Right hindlimb (tissue), 1 donor: ENCODE measurements around the gene KCNK3.

ENCODE experiments used
- DNase-seq: peaks from one replicate; pipeline ENCODE4 v3.0.0-alpha.2; 2018

Gene KCNK3

GRCh38 chr2:26668041-26668440, 24.5 kb upstream of the KCNK3 start:
- no peak for DNase-seq

- no peak for DNase-seq
Observed at GRCh38 chr2:26668856-26669750, 23.4 kb upstream of the KCNK3 start.

DNA sequence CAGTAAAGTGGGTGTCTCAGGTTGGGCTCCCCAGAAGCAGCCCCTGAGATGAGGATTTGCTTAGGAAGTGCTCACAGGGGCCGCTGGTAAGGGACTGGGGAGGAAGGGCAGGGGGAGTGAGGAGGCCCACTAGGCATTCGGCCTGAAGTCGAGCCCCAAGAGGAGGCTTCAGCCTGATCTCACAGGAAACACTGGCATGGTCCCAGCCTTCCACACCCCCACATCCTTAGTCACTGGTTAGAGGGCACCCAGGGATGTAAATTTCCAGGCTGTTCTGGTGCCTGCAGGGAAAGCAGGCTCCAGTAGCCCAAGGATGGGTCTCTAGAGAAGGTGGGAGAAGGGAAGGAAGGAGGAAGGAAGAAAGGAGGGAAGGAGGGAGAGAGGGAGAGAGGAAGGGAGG, 22.4 kb upstream of the KCNK3 start:
- no peak for DNase-seq

- DNase-seq, result no peak
Observed at GRCh38 chr2:26670931-26671460, 21.5 kb upstream of the KCNK3 start.

GRCh38 chr2:26671691-26672090, 20.8 kb upstream of the KCNK3 start:
- DNase-seq, result no peak

- no peak for DNase-seq
Observed at GRCh38 chr2:26672112-26672817, 20.3 kb upstream of the KCNK3 start.

DNA sequence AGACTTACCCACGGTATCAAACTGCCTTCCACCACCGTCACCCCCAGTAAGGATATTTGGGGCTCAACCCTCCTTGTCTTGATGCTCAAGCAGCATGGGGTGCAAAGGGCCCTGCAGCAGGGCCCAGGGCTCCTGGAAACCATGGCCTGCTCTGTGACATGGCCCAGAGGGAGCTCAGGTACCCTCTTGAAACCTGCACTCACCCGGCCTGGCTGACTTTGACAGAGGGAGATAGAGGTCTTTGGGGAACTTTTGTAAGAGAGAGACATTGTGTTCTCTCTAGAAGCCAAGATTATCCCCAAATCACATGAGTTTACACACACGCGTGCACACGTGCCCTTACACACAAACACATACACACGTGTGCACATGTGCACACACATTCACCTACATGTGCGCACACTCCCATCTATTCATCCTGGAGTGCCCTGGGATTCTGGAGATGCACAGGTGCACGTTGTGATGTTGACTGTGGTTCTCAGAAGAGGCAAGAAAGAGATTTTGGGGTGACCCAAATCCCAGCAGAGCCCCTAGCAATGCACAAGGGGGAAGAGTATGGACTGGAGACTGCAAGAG, 19.6 kb upstream of the KCNK3 start:
- DNase-seq, result no peak

DNA sequence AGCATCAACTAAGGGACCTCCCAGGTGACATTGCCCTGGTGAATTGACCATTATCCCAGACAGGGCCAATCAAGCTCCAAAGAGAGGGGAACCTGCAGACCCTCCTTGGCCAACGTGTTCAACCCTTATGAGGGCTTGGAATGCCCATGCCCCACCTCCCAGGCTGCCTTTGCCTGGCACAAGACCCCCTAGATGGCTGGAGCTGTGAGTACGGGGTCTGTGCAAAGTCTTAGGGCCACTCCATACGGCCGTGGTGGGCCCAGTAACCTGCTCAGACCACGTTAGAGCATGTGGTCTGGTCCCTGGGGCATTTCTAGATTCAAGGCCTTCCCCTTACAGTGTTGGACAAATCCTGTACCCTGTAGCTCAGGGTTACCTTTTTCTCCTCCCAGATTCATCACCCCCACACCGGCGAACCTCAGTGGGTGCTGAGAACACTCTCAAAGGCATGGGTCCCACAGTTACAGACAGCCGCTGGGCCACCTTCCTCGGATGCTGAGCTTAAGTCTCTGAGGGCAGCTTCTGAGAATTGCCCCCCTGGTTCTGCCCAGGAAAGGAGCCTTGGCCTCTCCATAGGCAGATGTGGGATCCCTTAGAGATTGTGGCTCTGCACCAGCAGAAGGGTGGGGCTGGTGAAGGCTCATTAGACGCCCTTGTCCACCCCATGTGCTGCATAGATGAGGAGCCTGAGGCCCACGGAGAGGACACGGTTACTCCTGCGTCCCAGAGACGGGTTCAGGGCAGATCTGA, 18.3 kb upstream of the KCNK3 start:
- no peak for DNase-seq

GRCh38 chr2:26674771-26675170, 17.8 kb upstream of the KCNK3 start:
- DNase-seq, result no peak

DNA sequence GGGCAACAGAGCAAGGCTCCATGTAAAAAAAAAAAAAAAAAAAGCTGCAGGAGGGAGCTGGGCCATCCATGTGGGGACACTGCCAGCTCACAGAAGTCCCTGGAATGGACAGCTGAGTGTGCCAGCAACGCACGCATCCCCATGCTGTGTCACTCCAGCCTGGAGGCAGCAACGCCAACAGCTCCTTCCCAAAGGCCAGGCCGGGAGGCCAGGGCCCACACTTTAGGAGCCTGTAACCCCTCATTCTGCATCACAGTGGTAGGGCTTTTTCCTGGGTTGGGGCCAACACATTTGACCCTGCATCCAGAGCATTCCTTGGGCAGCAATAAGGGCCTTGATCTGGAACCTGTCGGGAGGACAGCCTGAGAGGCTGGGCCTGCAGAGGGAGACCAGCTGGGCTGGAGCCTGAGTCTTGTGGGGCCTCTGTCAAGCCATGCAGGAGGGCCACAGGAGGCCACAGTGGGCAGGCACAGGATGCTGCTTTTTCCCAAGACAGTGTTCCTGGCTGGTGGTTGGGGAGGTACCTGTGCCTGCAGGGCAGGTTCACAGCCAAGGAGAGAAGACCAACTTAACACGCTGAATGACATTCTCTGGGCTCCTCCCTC, 16.8 kb upstream of the KCNK3 start:
- no peak for DNase-seq

DNA sequence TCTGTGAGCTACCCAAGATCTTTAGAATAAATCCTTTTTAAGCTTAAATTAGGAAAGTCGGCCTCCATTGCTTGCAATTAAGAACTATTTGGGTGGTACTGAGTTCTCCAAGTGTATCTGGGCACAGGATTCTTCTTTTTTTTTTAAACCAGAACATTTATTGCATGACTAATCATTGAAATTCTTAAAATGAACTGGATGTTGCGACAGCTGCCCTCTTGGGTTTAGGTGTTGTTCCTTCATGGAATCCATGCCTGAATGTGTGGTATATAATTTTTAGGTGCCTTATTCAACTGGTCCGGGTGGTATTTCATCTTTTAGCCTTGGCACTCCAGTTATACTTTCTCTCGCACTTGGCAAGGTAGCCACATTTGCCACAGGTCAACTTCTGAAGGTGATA, 14.5 kb upstream of the KCNK3 start:
- DNase-seq, result no peak

DNA sequence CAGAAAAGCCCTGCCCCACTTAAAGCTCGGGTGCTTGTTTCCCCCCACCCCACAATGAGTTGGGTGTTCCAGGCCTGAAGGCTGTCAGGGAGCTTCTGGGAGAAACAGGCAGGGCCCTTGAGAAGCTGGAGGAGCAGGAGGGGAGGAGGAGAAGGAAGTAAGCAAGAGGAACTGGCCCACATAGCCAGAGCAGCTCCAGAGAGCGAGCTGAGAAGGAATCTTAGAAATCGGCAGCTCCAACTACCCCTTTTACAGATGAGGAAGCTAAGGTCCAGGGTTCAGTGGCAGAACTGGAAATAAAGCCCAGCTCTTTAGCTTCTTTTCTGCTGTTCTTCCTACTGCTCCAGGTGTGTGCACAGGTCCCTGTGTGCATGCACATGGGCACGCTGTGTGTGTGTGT, 12.7 kb upstream of the KCNK3 start:
- no peak for DNase-seq

DNA sequence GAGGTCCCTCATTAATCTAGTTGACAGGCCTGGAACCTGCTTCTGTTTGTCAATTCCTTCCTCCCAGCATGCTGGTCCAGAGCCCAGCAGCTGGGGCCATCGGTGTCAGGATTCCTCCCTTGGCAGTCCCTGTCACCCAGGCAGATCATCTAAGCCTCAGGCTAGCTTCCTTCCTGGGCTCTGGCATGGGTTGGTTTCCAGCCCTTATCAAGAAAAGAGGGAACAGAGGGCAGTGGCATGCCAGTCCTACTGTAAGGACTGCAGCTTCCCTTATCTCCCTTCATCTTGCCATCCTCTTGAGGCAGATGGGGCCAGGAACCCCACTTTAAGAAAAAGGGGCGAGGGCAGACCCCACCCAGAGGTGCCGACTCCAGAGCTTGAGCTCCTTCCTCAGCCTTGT, 10.9 kb upstream of the KCNK3 start:
- no peak for DNase-seq

DNA sequence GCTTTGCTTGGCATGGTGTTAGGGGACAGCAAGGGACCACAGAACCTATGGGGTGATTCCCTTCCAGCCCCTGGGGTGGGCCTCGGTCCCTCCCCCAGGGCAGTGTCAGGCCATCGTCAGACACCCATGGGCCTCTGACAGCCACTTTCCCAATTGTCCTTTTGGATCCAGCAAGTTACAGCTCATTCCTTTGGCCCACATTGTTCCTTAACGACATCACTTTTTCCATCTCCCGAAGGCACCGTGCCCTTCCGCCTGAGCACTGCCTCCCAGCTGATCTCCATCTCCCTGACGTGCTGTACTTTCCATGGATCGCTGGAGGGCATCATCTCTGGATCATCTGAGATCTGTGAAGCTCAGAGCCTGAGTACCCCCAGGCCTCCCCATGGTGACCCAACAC, 10.4 kb upstream of the KCNK3 start:
- DNase-seq, result no peak

- DNase-seq, result no peak
Observed at GRCh38 chr2:26683583-26683982, 8.9 kb upstream of the KCNK3 start.

GRCh38 chr2:26685341-26685740, 7.2 kb upstream of the KCNK3 start:
- no peak for DNase-seq

DNA sequence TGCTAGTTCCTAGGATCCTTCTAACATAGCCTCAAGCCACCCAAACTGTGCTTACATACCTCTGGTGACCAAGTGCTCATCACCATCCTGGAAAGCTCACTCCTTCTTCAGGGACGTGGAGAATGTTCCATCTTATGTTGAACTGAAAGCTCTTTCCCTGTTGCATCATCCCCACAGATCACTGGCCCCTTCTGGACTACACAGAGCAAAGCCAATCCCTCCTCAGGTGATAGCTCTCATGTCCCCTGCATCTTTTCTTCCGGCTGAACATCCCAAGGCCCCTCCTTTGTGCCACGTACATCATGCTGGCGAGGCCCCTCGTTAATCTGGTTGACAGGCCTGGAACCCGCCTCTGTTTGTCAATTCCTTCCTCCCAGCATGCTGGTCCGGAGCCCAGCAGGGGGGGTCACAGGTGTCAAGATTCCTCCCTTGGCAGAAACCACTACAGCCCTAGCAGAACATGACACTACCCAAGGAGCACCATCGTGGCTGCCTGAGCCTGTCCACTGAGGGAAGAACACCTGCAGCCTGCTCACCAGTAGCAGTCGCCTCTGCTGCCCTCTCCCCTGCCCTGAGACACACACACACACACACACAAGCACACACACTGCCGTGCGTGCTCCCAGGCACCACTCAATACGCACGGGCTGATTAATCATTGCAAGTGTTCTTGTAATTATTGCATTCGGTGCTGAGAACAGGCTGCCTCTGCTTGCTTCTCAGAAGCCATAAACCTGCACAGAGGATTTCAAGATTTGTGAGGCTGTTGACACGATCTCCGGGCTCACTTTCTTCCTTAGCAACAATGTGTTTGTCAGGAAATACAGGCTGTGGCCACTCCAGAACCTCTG, 6.3 kb upstream of the KCNK3 start:
- DNase-seq, result peak; percentile 31

DNA sequence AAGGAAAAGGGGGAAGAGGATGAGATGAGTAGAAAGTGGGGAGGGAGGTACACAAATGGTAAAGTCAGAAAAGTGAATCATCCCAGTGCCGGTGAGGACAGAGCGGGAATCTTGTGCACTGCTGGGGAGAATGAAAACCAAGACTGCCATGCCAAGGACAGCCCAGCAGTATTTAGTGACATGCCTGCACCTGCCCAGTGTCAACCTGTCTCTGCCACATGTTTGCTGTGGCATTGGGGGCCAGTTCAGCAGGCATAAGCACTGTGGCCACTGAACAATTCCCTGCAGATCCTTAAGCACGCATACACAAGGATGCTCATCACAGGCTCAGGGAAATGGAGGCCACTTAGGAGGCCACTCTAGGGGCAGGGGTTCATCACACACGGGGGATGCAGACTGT, 5.2 kb upstream of the KCNK3 start:
- no peak for DNase-seq

- DNase-seq, result no peak
Observed at GRCh38 chr2:26687801-26688200, 4.7 kb upstream of the KCNK3 start.

DNA sequence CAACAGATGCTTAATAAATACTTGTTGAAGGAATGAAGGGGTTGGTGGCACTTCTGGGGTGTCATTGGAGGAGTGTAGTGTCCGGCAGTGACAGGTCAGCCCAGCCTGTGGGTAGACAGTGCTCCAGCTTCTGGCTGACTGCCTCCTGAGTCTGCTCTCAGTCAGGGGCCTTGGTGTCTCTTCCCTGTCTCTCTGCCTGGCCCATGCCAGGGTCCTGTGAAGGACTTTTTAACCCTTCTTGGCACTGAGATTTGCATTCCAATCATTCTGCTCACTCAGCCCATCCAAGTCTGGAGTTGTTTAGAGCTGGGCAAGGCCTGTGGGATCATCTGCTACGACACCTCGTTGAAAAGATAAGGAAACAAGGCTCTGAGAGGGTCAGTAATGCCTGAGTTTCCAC, 1.4 kb upstream of the KCNK3 start:
- DNase-seq, result no peak

- DNase-seq, result no peak
Observed at GRCh38 chr2:26691881-26692278, 642 bp upstream of the KCNK3 start.
